MCF 10A (cell line): ENCODE results near the gene MYL3. TPM values are rescaled to one million over a fixed set of nuclear protein-coding genes. Genes with fewer than 3 reads are reported as not detected.
"Not testable (repeated sequence)": the region's sequence is repeated elsewhere in the genome, so short reads cannot be mapped to it uniquely, and the experiment has no call there.

Source experiments
- BruUV-seq: library from RNA; stranded (reverse); fragments of 400-500 nt; replicated peaks from 2 replicates; lab custom pipeline; 2021; lab: Mats Ljungman, UMichigan
- CTCF ChIA-PET: fragments of 300-600 bp; sonication (Branson Sonifier 250); formaldehyde crosslinking; extraction: SDS; loops from one replicate; lab custom pipeline; 2021; ENCODE audit warnings: antibody characterized with exemption, inconsistent platforms; lab: Yijun Ruan, JAX
- POLR2A ChIA-PET: fragments of 300-600, 350-650 bp; sonication (Branson Sonifier 250); formaldehyde crosslinking; extraction: SDS; loops from one replicate; lab custom pipeline; 2020; ENCODE audit warnings: antibody characterized with exemption, inconsistent platforms; lab: Yijun Ruan, JAX
- DNase-seq: peaks from one replicate; pipeline ENCODE4 v3.0.0-alpha.2; 2018; ENCODE audit not compliant: unreplicated experiment
- H3K27ac Mint-ChIP-seq: one replicate; pipeline ENCODE4 v1.8.0; 2022; ENCODE audit warnings: mild to moderate bottlenecking, low read depth, mixed read lengths; ENCODE audit not compliant: unreplicated experiment
- H3K27me3 Mint-ChIP-seq: one replicate; pipeline ENCODE4 v1.8.0; 2022; ENCODE audit warnings: mixed read lengths; ENCODE audit not compliant: insufficient read depth, unreplicated experiment
- H3K36me3 Mint-ChIP-seq: one replicate; pipeline ENCODE4 v1.8.0; 2022; ENCODE audit warnings: mild to moderate bottlenecking, moderate library complexity, mixed read lengths; ENCODE audit not compliant: insufficient read depth, unreplicated experiment
- H3K4me1 Mint-ChIP-seq: one replicate; pipeline ENCODE4 v1.8.0; 2022; ENCODE audit warnings: mixed read lengths; ENCODE audit not compliant: insufficient read depth, unreplicated experiment
- H3K4me3 Mint-ChIP-seq: one replicate; pipeline ENCODE4 v1.8.0; 2022; ENCODE audit warnings: mild to moderate bottlenecking, moderate library complexity, mixed read lengths; ENCODE audit not compliant: unreplicated experiment
- H3K9me3 Mint-ChIP-seq: one replicate; pipeline ENCODE4 v1.8.0; 2022; ENCODE audit warnings: mixed read lengths; ENCODE audit not compliant: unreplicated experiment
- CTCF ChIP-seq: fragments of 200-600 bp; IDR thresholded peaks from one replicate; pipeline ENCODE4 v1.8.0; 2022; ENCODE audit warnings: antibody characterized with exemption, mild to moderate bottlenecking; ENCODE audit not compliant: unreplicated experiment
- intact Hi-C: fragments of 100-400 bp; cut with micrococcal nuclease; formaldehyde crosslinking; loops from 2 replicates; pipeline ENCODE4 v1.14.1; 2022
- total RNA-seq: library from RNA; stranded (reverse); gene quantifications from 2 replicates; pipeline ENCODE4 v1.2.3, GENCODE V29; 2022

Gene MYL3
- total RNA-seq, 1 experiment from 2014 or later = not detected

- ChIA-PET POLR2A (no interaction called here), CTCF (interaction anchor here (0.5 to 0.6 kb wide), 2 partner anchors 85 to 926 kb away, joined by 3 to 4 read pairs; no protein-coding TSS in a partner anchor)
- no peaks in the 10 kb centered on the region for H3K4me1 Mint-ChIP-seq
- TF ChIP-seq CTCF = no peak
- peaks cover 7% of the 10 kb centered on the region for H3K36me3 Mint-ChIP-seq
- H3K9me3 Mint-ChIP-seq = peaks cover 27% of the 10 kb centered on the region
- no peak overlapping the region for H3K27ac Mint-ChIP-seq
- intact Hi-C loops = no loop called here
- DNase-seq = no peak
- no peaks in the 10 kb centered on the region for H3K27me3 Mint-ChIP-seq
- BruUV-seq = no TSS peak
- no peak overlapping the region for H3K4me3 Mint-ChIP-seq
Measured at GRCh38 chr3:46820852-46821251, 42.4 kb downstream of the MYL3 start.

- DNase-seq = peak; percentile 58
- no peak for TF ChIP-seq CTCF
- H3K9me3 Mint-ChIP-seq = no peaks in the 10 kb centered on the region
- peaks cover 46% of the 10 kb centered on the region for H3K27me3 Mint-ChIP-seq
- ChIA-PET CTCF (no interaction called here), POLR2A (no interaction called here)
- H3K27ac Mint-ChIP-seq = no peak overlapping the region
- no peaks in the 10 kb centered on the region for H3K36me3 Mint-ChIP-seq
- no peaks in the 10 kb centered on the region for H3K4me1 Mint-ChIP-seq
- intact Hi-C loops = no loop called here
- BruUV-seq = no TSS peak
- no peak overlapping the region for H3K4me3 Mint-ChIP-seq
Measured at GRCh38 chr3:46812237-46812791, 50.9 kb downstream of the MYL3 start.

GRCh38 chr3:46811615-46812236, 51.5 kb downstream of the MYL3 start:
- no peaks in the 10 kb centered on the region for H3K36me3 Mint-ChIP-seq
- no peak for TF ChIP-seq CTCF
- no peak for DNase-seq
- no peak overlapping the region for H3K27ac Mint-ChIP-seq
- POLR2A ChIA-PET = no interaction called here
- H3K27me3 Mint-ChIP-seq = peaks cover 52% of the 10 kb centered on the region
- H3K9me3 Mint-ChIP-seq = no peaks in the 10 kb centered on the region
- CTCF ChIA-PET = no interaction called here
- no peaks in the 10 kb centered on the region for H3K4me1 Mint-ChIP-seq
- BruUV-seq = no TSS peak
- H3K4me3 Mint-ChIP-seq = no peak overlapping the region
- intact Hi-C loops = no loop called here

- H3K27me3 Mint-ChIP-seq = peaks cover 53% of the 10 kb centered on the region
Measured at GRCh38 chr3:46808766-46809165, 54.5 kb downstream of the MYL3 start.

More at GRCh38 chr3:46808766-46809165, 54.5 kb downstream of the MYL3 start:
- H3K4me1 Mint-ChIP-seq, H3K9me3 Mint-ChIP-seq, POLR2A ChIA-PET, DNase-seq, intact Hi-C loops, BruUV-seq, H3K4me3 Mint-ChIP-seq, H3K36me3 Mint-ChIP-seq, CTCF ChIA-PET, H3K27ac Mint-ChIP-seq: not testable (repeated sequence)

Other genes with a start within 250 kb of the MYL3 start
- 93.6 and 95.5 TPM in 2 replicates for gene ALS2CL, start 169.8 kb downstream of the MYL3 start, total RNA-seq
- gene TMIE, start 162.1 kb downstream of the MYL3 start, total RNA-seq = 0.26 and 1.0 TPM in 2 replicates
- not detected in 2 replicates for gene PRSS50, start 145.6 kb downstream of the MYL3 start, total RNA-seq
- not detected in 2 replicates for gene PTH1R, start 14.3 kb upstream of the MYL3 start, total RNA-seq
- 43.9 and 45.9 TPM in 2 replicates for gene CCDC12, start 113.3 kb upstream of the MYL3 start, total RNA-seq
- 14.2 and 20.2 TPM in 2 replicates for gene NBEAL2, start 116.2 kb upstream of the MYL3 start, total RNA-seq